NB4 (cell line): ENCODE measurements around the gene TPD52L1.

ENCODE experiments used
- MYC ChIP-seq: IDR thresholded peaks from 2 replicates; pipeline ENCODE4 v1.6.1; 2011; ENCODE audit warnings: low read depth, low read length
- POLR2A ChIP-seq: IDR thresholded peaks from 2 replicates; pipeline ENCODE4 v1.6.1; 2011; ENCODE audit warnings: mild to moderate bottlenecking; ENCODE audit not compliant: insufficient read length; ENCODE audit errors: extremely low read depth

- TF ChIP-seq MYC (no peak), POLR2A (no peak)
These were observed at the start of gene TPD52L1 for GRCh38 chr6:125153391-125154117.
